Keratinocyte (primary cell): ENCODE measurements around the gene UPK3B.
"Not testable (repeated sequence)": the region's sequence is repeated elsewhere in the genome, so short reads cannot be mapped to it uniquely, and the experiment has no call there.

Experiments
- CTCF ChIP-seq, 3 experiments: IDR thresholded peaks in 1 of 3; conservative IDR thresholded peaks in 1 of 3; optimal IDR thresholded peaks in 1 of 3; 2 replicates in 2 of 3; 3 replicates in 1 of 3; pipeline versions ENCODE3 to v1.5.1; 2011; ENCODE audit warnings: low read length in 3 of 3, mild to moderate bottlenecking in 3 of 3, moderate library complexity in 2 of 3, control low read depth in 1 of 3, inconsistent platforms in 1 of 3; ENCODE audit not compliant: insufficient read depth in 2 of 3; ENCODE audit errors: extremely low read depth in 1 of 3
- EZH2 ChIP-seq: IDR thresholded peaks from one replicate; pipeline ENCODE4 v1.6.1; 2012; ENCODE audit warnings: inconsistent platforms, mild to moderate bottlenecking, low read length, moderate library complexity

- TF ChIP-seq EZH2; CTCF (optimal IDR thresholded peaks at IDR 0.05 in 1 of 3, IDR thresholded peaks at IDR 0.05 in 1 of 3, conservative IDR thresholded peaks at IDR 0.05 in 1 of 3; ENCODE audit: extremely low read depth in 1 of 3, insufficient read depth in 2 of 3, low read length in 3 of 3): not testable (repeated sequence)
Measured at GRCh38 chr7:76461464-76462101, 48.8 kb upstream of the UPK3B start, which contains the start of gene DTX2.
